DND-41 (cell line): ENCODE measurements around the gene TRIM24.

Experiments used
- ATAC-seq: fragments of 200-7000 bp; cut with Tn5 transposase; 3 replicates; pipeline ENCODE4 v1.9.1; 2021; ENCODE audit warnings: low read depth; ENCODE audit not compliant: insufficient read depth
- DNase-seq: peaks from one replicate; pipeline ENCODE4 v3.0.0-alpha.2; 2020
- H2AFZ ChIP-seq: 2 replicates; pipeline ENCODE4 v1.6.0; 2012; ENCODE audit warnings: low read depth, low read length
- H3K27ac ChIP-seq: 2 replicates; pipeline ENCODE4 v1.5.1; 2012; ENCODE audit warnings: low read length, inconsistent platforms
- H3K27me3 ChIP-seq: fragments of 200-600 bp; sonication (generic); 2 replicates; pipeline ENCODE4 v1.6.0; 2012; ENCODE audit warnings: low read length, mild to moderate bottlenecking, inconsistent platforms; ENCODE audit not compliant: insufficient read depth, poor library complexity
- H3K36me3 ChIP-seq: 2 replicates; pipeline ENCODE4 v1.5.1; 2012; ENCODE audit warnings: low read length, inconsistent platforms; ENCODE audit not compliant: insufficient read depth
- H3K4me1 ChIP-seq: 2 replicates; pipeline ENCODE4 v1.5.1; 2012; ENCODE audit warnings: mild to moderate bottlenecking, low read length; ENCODE audit not compliant: insufficient read depth
- H3K4me2 ChIP-seq: 2 replicates; pipeline ENCODE4 v1.6.0; 2012; ENCODE audit warnings: mild to moderate bottlenecking, moderate library complexity, low read length, inconsistent platforms; ENCODE audit not compliant: insufficient read depth
- H3K4me3 ChIP-seq, 2 experiments: fragments of 200-600 bp in 1 of 2; shearing (Covaris generic) in 1 of 2; 2 replicates each; pipeline ENCODE4 v1.5.1; 2012 to 2016; ENCODE audit warnings: inconsistent platforms in 2 of 2, low read length in 2 of 2, mild to moderate bottlenecking in 2 of 2, low read depth in 1 of 2, moderate library complexity in 1 of 2
- H3K79me2 ChIP-seq: 2 replicates; pipeline ENCODE4 v1.6.0; 2012; ENCODE audit warnings: low read length, inconsistent platforms; ENCODE audit not compliant: insufficient read depth
- H3K9ac ChIP-seq: 2 replicates; pipeline ENCODE4 v1.6.0; 2012; ENCODE audit warnings: low read depth, mild to moderate bottlenecking, inconsistent platforms, low read length, moderate library complexity
- H3K9me3 ChIP-seq: 2 replicates; pipeline ENCODE4 v1.5.1; 2012; ENCODE audit warnings: low read length, moderate library complexity, mild to moderate bottlenecking, inconsistent platforms; ENCODE audit not compliant: insufficient read depth, severe bottlenecking
- H4K20me1 ChIP-seq: 2 replicates; pipeline ENCODE4 v1.6.0; 2012; ENCODE audit warnings: low read length; ENCODE audit not compliant: insufficient read depth
- CTCF ChIP-seq: IDR thresholded peaks from 2 replicates; pipeline ENCODE4 v1.5.1; 2012; ENCODE audit warnings: borderline replicate concordance, low read length, moderate library complexity, mild to moderate bottlenecking; ENCODE audit not compliant: poor library complexity, severe bottlenecking; ENCODE audit errors: extremely low read depth
- EZH2 ChIP-seq: IDR thresholded peaks from 3 replicates; pipeline ENCODE4 v1.6.1; 2012; ENCODE audit warnings: borderline replicate concordance, low read depth, mild to moderate bottlenecking, moderate library complexity, low read length, inconsistent platforms; ENCODE audit not compliant: severe bottlenecking

The TRIM24 gene

GRCh38 chr7:138442822-138443221 is 17.2 kb upstream of the TRIM24 start:
- H3K4me3 ChIP-seq: no peak overlapping the region
- no peaks in the 10 kb centered on the region for H3K4me1 ChIP-seq
- H3K4me2 ChIP-seq: no peak overlapping the region
- TF ChIP-seq CTCF: no peak
- no peak for TF ChIP-seq EZH2
- no peaks in the 10 kb centered on the region for H3K79me2 ChIP-seq
- no peaks in the 10 kb centered on the region for H3K27me3 ChIP-seq
- no peak overlapping the region for H3K27ac ChIP-seq
- DNase-seq: no peak
- ATAC-seq: no peak
- H3K36me3 ChIP-seq: no peaks in the 10 kb centered on the region
- no peak overlapping the region for H2AFZ ChIP-seq
- no peaks in the 10 kb centered on the region for H4K20me1 ChIP-seq
- H3K9me3 ChIP-seq: no peaks in the 10 kb centered on the region
- H3K9ac ChIP-seq: no peak overlapping the region

GRCh38 chr7:138449580-138449979 is 10.5 kb upstream of the TRIM24 start:
- ATAC-seq (no peak), DNase-seq (peak; percentile 20)
- Histone ChIP-seq H3K79me2 (no peaks in the 10 kb centered on the region), H3K4me1 (no peaks in the 10 kb centered on the region), H3K36me3 (no peaks in the 10 kb centered on the region), H3K4me2 (no peak overlapping the region), H3K27ac (no peak overlapping the region), H2AFZ (no peak overlapping the region), H3K27me3 (no peaks in the 10 kb centered on the region), H3K9ac (no peak overlapping the region), H4K20me1 (no peaks in the 10 kb centered on the region), H3K4me3 (no peak overlapping the region), H3K9me3 (no peaks in the 10 kb centered on the region)
- TF ChIP-seq EZH2 (no peak), CTCF (peak; percentile 41)

GRCh38 chr7:138455609-138456008 is 4.5 kb upstream of the TRIM24 start:
- H4K20me1 ChIP-seq: no peaks in the 10 kb centered on the region
- no peaks in the 10 kb centered on the region for H3K9me3 ChIP-seq
- no peaks in the 10 kb centered on the region; the same call in 1 of the 2 replicates for H3K36me3 ChIP-seq
- H3K79me2 ChIP-seq: peaks cover 4% of the 10 kb centered on the region
- no peak for TF ChIP-seq CTCF
- no peak for TF ChIP-seq EZH2
- H3K9ac ChIP-seq: no peak overlapping the region
- no peaks in the 10 kb centered on the region for H3K27me3 ChIP-seq
- H3K27ac ChIP-seq: no peak overlapping the region
- DNase-seq (no peak), ATAC-seq (no peak)
- H3K4me2 ChIP-seq: no peak overlapping the region
- H3K4me3 ChIP-seq: no peak overlapping the region
- H2AFZ ChIP-seq: no peak overlapping the region
- H3K4me1 ChIP-seq: peaks cover 9% of the 10 kb centered on the region

GRCh38 chr7:138456220-138456619 is 3.8 kb upstream of the TRIM24 start:
- H3K4me1 ChIP-seq: peaks cover 9% of the 10 kb centered on the region
- ATAC-seq: no peak

More at GRCh38 chr7:138456220-138456619, 3.8 kb upstream of the TRIM24 start:
- Histone ChIP-seq H3K27ac (no peak overlapping the region), H3K27me3 (no peaks in the 10 kb centered on the region), H3K79me2 (peaks cover 11% of the 10 kb centered on the region), H3K4me3 (no peak overlapping the region), H3K4me2 (no peak overlapping the region), H3K9me3 (no peaks in the 10 kb centered on the region), H2AFZ (no peak overlapping the region), H3K36me3 (no peaks in the 10 kb centered on the region; the same call in 1 of the 2 replicates), H3K9ac (no peak overlapping the region), H4K20me1 (peaks cover 2% of the 10 kb centered on the region; the same call in 1 of the 2 replicates)
- TF ChIP-seq CTCF (no peak), EZH2 (no peak)
- no peak for DNase-seq
